HG02870 (cell line): ENCODE measurements around the gene MMP19.
"Not testable (repeated sequence)": the region's sequence is repeated elsewhere in the genome, so short reads cannot be mapped to it uniquely, and the experiment has no call there.

Source experiments
- ATAC-seq: cut with Tn5 transposase; IDR thresholded peaks from one replicate; pipeline ENCODE4 v1.9.1; 2021; ENCODE audit warnings: mild to moderate bottlenecking, moderate library complexity; ENCODE audit not compliant: unreplicated experiment

Gene MMP19, protein sequence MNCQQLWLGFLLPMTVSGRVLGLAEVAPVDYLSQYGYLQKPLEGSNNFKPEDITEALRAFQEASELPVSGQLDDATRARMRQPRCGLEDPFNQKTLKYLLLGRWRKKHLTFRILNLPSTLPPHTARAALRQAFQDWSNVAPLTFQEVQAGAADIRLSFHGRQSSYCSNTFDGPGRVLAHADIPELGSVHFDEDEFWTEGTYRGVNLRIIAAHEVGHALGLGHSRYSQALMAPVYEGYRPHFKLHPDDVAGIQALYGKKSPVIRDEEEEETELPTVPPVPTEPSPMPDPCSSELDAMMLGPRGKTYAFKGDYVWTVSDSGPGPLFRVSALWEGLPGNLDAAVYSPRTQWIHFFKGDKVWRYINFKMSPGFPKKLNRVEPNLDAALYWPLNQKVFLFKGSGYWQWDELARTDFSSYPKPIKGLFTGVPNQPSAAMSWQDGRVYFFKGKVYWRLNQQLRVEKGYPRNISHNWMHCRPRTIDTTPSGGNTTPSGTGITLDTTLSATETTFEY

DNA sequence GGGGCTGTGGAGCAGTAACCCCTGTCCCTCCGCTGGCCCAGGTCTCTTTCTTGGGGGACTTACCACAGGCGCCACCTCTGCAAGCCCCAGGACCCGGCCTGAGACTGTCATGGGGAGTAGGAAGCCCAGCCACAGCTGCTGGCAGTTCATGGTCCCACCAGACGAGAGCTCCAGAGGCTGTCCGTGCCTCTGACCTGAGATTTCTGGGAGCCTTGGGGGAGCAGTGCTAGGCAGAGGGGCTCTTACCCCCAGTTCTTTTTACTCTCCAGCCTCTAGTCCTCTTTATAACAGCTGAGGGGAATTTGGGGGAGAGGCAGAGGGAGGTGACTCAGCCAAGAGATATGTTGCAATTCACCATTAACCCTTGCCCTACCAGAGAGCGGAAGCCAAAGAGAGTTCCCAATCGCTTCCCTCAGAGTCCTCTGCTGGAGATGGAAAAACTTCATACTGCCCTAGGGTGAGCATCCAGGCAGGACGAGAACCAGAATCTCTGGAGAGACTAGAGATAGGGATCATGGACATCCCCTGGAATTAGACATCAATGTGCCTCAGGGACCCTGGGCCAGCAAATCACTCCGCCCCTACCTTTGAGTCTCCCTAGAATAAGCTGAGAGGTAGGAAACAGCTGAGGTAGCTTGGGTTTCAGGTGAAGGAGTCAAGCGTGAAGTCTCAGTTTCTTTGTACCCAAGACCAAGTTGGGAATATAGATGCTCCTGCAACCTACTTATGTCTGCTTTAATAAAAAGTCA is at the start of gene MMP19:
Gene MMP19 (minus strand): TSS at position 256 of the 749 bp plus-strand sequence. CDS start 106 bp downstream, at position 150.
- no peak for ATAC-seq

DNA sequence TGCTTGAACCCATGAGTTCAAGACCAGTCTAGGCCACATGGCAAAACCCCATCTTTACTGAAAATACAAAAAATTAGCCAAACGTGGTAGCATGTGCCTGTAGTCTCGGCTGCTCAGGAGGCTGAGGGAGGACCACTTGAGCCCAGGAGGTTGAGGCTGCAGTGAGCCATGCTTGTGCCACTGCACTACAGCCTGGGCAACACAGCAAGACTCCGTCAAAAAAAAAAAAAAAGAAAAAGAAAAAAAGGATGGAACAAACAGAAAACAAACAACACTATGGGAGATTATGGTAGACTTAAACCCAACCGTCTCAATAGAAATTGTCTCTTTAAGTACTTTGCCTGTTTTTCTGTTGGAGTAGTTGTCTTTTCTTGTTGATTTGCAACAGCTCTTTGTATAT is 48.6 kb upstream of the MMP19 start:
- ATAC-seq, result no peak

DNA sequence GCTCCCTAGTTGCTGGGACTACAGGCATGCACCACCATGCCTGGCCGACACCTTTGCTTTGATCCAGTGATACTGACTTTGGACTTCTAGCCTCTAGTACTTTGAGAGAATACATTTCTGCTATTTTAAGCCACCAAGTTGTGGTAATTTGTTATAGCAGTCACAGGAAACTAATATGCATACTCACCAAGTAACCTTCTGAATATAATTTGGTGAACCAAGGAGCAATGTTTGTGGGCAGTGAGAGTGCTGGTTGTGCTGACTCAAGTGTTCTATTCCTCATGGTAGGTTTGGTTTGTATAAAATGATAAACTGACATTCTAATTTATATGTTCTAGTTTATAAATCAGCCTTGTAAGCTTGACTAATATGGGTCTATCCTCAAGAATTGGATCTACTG is 42.4 kb upstream of the MMP19 start:
- no peak for ATAC-seq

DNA sequence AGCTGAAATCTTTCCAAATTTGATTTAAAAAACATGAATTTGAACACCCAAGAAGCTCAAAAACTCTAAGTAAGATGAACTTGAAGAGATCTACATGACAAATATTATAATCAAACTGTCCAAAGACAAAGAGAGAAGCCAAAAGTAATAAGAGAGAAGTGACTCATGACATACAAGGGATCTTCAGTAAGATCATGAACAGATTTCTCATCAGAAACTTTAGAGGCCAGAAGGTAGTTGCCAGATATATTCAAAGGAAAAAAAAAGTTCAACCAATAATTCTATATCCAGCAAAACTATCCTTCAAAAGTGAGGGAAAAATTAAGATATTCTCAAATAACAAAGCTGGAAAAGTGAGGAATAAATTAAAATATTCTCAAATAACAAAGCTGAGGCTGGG is 35.1 kb upstream of the MMP19 start:
- ATAC-seq, result no peak

DNA sequence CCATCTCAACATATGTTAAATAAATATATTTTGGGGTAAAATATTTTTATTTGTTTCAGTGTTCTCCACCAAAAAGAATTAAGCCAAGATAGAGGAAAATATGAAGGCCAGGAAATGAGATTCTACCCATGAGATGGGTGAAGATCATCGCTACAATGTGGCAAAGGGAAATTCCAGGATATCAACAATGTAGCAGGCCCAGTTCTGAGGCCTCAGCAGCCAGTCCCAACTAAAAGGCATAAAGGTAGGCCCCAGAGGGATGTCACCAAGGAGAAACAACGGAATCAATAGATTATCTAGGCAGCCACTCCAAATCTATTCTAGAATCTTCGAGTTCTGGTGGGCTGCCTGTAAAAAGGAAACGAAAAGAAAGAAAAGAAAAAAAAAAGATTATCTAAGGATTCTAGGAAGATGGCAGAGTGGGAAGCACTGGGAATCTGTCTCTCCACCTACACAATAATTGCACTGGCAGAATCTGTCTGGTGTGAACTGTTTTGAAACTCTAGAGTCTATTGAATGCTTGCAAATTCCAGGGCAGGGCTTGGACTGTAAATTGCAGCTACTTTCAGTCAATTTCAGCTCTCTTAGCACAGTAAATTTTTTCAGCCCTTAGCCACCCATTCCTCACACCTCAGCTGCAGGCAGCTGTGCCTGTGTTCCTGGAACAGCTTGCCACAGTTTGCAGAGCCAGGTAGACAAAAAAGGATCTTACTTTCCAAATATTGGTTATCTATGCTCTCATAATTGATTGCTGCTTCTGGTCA is 33.1 kb upstream of the MMP19 start:
- ATAC-seq, result no peak

DNA sequence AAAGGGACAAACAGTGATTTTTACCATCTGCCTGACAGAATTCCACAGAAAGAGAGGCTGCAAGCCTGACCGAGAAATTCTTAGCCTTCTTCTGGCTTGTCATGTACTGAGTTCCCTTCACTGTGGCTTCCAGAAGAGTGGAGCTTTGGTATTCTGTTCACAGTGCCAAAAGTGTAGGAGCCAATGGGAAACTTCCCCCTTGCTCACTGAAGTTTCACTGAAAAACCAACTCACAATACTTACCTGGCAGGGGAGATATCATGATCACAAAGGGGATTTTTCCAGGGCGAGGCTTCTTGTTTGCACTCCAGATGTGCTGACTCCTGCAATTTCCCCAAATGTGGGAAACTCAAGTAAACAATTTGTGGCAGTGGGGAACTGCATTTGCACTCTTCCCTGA is 31.7 kb upstream of the MMP19 start:
- no peak for ATAC-seq

DNA sequence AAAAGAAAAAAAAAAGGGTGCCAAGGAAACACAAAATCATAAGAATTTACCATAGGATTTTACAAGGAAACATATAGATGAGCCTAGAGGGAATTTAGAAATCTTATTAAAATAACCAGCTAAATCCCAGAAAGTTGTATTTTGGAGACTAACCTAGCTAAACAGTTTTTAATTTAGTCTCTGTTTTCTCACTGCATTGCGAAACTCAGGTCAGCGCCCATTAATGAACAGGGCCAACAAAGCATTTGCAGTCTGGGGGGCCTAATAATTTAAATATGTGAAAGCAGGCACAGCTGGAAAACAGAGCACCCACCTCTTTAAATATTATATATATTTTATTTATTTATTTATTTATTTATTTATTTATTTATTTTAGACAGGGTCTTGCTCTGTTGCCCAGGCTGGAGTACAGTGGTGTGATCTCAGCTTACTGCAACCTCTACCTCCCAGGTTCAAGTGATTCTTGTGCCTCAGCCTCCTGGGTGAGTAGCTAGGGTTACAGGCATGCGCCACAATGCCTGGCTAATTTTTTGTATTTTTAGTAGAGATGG is 23.8 kb upstream of the MMP19 start:
- not testable (repeated sequence) for ATAC-seq

DNA sequence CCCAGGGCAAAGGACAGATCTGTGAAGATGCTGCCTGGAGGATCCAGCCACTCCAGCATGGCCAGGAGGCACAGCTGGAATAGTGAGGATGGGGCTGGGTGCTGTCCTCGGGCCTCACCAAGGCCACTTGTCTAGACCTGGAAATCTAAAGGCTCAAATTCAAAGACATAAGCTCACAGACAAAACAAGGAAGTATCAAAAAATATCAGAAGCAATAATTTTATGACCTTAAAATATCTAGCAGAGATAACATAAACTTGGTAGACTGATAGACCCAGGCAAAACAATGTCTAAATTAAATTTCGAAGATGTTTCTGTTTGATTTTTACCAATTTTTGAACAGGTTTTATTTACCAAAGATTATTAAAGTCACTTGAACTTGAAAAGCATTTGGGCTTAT is 22.6 kb upstream of the MMP19 start:
- no peak for ATAC-seq

DNA sequence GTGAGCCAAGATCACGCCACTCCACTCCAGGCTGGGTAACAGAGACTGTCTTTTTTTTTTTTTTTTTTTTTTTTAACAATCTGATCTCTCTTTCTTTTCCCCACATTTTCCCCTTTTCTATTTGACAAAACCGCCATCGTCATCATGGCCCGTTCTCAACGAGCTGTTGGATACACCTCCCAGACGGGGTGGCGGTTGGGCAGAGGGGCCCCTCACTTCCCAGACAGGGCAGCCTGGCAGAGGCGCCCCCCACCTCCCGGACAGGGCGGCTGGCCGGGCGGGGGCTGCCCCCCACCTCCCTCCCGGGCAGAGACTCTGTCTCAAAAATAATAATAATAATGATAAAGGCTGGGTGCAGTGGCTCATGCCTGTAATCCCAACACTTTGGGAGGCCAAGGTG is 20.2 kb upstream of the MMP19 start:
- not testable (repeated sequence) for ATAC-seq

DNA sequence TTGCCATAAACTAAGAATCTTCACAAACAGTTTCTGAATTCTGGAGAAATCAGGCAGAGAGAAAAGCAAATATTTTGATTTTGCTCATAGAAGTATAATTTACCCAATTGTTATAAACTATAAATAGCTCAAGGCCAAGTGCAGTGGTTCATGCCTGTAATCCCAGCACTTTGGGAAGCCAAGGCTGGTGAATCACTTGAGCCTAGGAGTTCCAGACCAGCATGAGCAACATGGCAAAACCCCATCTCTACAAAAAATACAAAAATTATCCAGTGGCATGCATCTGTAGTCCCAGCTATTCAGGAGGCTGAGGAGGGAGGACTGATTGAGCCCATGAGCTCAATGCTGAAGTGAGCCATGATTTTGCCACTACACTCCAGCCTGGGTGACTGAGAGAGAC is 19.6 kb upstream of the MMP19 start:
- ATAC-seq, result no peak

DNA sequence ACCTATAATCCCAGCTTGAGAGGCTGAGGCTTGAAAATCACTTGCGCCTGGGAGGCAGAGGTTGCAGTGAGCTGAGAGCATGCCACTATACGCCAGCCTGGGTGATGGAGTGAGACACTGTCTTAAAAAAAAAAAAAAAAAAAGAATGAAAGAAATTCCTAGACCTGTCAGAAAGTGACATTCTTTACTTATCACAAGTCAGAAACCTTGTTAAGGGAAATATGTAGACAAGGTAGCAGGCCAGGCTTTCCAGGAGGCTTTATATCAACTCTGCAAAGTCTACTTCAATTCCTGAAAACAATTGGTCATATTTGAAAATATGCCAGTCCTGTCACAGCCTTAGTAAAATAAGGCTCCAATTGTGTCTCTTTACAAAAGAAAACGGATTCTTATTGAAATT is 19.1 kb upstream of the MMP19 start:
- no peak for ATAC-seq

DNA sequence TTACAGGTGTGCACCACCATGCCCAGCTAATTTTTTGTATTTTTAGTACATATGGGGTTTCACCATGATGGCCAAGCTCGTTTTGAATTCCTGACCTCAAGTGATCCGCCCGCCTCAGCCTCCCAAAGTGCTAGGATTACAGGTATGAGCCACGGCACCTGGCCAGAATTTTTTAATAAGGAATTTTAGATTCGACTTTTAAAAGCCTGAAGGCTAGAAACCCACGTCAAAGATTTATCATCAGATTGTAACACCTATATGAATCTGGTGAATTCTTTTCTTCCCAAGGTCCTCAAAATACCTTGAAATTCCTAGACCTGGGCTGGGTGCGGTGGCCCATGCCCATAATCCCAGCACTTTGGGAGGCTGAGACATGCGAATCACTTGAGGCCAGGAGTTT is 18.7 kb upstream of the MMP19 start:
- ATAC-seq, result no peak

DNA sequence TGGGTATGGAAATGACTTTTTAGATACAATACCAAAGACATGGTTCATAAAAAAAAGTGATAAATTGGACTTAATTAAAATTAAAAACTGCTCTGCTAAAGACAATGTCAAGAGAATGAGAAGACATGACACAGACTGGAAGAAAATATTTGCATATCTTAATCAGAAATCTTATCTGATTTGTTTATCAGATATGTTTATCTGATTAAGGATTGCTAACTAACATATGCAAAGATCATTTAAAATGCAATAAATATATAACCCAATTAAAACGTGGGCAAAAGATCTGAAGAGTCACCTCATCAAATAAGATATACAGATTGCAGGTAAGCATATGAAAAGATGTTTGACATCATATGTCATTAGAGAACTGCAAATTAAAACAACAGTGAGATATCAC is 10.0 kb upstream of the MMP19 start:
- no peak for ATAC-seq

DNA sequence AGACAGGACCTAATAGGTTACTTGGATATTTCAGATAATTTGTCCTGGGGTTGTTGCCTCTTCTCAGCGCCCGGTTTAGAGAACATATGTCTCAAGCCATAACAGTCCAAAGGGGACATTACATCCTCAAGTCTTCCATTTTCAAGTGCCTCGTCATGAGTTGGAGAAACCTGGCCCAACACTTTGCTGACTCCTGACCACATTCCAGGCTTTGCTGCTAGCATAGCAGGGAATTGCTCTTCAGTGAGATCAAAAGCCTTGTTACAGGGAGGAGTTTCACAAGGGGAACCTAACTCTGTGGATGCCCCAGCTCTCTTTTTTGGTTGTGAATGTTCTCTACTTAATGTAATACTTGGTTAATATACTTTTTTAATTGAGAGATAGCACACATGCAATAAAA is 8.2 kb upstream of the MMP19 start:
- no peak for ATAC-seq

DNA sequence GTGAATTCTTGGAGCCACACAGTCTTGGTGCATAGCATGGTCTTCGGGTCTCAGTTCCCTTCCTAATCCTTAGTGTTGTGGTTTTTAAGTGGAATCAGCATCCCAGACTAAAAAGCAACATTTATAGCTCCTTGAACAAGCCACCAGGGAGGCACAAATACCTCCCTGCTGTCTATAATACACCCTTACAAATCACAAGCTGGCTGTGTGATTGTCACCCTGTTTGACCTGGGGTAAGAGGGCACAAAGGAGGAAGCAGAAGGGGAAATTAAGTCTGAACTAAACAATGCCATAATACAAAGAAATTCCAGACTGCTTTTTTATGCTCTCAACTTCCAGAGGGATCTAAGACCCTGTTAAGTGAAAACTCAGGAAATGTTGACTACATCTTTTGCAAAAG is 7.7 kb upstream of the MMP19 start:
- no peak for ATAC-seq

DNA sequence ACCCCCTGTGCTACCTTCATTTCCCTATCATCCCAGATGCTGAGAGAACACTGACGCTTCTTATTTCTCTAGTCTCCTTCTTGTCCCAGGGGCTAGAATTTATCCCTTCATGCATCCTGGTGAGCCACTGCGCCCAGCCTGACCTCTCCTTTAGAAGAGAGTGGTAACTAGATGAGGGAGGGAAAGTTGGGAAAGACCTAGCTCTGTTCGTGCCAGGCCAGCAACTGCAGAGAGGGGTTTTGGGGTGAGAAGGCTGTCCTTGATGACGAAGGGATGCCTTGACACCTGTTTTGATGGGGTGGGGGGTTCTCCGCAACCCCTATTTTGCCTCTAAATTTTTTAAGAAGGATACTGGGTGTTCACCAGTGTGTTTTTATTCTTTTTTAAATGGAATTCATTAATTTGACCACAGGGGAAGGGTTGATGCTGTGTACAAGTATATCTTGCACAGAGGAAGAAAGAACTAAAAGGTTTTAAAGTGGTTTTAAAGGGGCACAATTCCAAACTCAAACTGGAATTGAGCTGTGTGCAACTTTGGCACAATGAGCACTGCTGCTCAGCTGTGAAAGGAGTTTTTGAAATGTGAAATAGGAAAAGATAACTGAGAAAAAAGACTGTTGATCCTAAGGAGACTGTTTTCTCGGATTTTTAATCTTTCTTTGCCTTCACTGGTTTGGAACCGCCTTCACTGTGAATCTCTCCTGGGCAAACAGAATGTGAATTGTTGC is 7.0 kb upstream of the MMP19 start:
- no peak for ATAC-seq

DNA sequence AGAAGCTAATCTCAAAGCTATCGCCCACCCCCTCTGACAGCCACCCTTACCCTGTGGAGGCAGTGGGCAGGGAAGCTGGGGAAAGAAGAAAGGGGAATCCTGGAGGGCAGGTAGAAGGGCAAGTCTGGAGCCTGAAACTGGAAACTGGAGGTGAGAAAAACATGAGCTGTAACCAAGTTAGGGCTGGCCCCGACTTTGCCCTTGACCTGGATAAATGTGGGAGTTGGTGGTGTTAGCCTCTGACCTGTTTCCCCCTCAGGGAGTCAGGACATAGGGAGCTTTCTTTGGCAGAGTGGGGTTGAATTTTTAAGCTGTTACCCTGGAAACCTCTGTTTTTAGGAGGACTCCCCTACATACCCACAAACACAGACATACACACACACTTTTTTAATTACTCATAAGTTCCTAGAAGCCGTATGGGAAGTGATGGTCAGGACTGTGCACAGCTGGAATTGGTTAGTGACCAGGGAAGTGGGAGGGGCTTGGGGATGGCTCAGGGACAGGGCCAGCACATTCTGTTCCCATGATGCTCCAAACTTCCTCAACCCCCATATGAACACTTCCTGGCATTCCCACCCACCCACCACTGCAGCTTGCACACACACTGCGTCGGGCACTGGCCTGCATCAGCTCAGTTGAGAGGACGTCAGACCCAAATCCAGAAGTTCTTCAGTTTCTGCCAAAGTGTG is 5.0 kb upstream of the MMP19 start:
- no peak for ATAC-seq

DNA sequence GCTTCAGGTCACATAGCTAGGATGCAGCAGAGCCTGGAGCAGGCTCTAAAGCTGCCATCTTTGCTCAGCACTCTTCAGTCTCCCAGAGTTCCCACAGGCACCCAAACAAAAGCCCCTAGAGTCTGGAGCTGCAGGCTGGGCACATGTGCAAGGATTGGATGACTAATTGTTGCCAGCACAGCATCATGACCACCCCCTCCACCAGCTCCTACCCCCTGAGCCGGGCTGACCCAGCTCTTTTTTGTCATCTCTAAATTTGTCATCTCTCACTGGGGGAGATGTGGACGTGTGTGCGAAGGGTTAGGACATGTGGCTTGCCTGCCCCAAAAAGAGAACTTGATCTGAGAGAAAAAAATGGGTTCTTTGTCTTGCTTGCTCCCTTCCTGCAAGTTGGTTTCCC is 4.3 kb upstream of the MMP19 start:
- no peak for ATAC-seq

DNA sequence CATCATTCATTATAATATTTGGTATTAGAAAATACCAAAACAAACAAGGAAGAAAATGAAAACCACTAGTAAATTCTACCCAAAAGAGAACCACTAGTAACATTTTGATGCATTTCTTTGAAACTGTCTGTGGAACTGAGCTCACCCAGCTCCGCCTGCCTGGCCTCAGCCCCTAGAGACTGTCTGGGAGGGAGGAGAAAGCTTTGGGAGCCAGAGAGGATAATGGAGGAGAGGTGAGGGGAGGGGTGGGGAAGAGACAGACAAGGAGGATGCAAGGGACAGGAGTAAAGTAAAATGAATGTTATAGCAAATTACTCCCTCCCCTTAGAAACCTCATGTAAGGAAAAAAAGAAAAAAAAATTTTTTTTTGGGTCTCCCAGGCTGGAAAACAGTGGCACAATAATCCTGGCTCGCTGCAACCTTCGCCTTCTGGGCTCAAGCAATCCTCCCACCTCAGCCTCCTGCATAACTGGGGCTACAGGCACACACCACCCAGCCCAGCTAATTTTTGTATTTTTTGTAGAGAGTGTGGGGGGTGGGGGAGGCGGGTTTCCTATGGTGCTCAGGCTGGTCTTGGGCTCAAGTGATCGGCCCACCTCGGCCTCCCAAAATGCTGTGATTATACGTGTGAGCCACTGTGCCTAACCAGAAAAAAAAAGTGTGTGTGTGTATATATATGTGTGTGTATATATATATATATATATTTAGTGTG is 3.2 kb upstream of the MMP19 start:
- no peak for ATAC-seq
